Activated naive CD8-positive, alpha-beta T cell treated with anti-CD3 and anti-CD28 coated beads, Interleukin-2, amount 50 U/mL, for 24 hours (primary cell): Measurements from ENCODE around the gene ELN.

Experiments
- ATAC-seq: fragments of 150-1000 bp; cut with Tn5 transposase; one replicate; pipeline ENCODE4 v1.10.0; 2021
- DNase-seq: peaks from one replicate; pipeline ENCODE4 v3.0.0; 2021
- H3K27ac Mint-ChIP-seq: one replicate; pipeline ENCODE4 v1.8.0; 2021; ENCODE audit warnings: mild to moderate bottlenecking, mixed read lengths
- H3K27me3 Mint-ChIP-seq: one replicate; pipeline ENCODE4 v1.8.0; 2021; ENCODE audit warnings: mixed read lengths
- H3K36me3 Mint-ChIP-seq: one replicate; pipeline ENCODE4 v1.8.0; 2021; ENCODE audit warnings: low read depth, mixed read lengths
- H3K4me1 Mint-ChIP-seq: one replicate; pipeline ENCODE4 v1.8.0; 2021; ENCODE audit warnings: mixed read lengths
- H3K4me3 Mint-ChIP-seq: one replicate; pipeline ENCODE4 v1.8.0; 2021; ENCODE audit warnings: mild to moderate bottlenecking, moderate library complexity, mixed read lengths
- H3K9me3 Mint-ChIP-seq: one replicate; pipeline ENCODE4 v1.8.0; 2021; ENCODE audit warnings: mixed read lengths

ELN gene

DNA sequence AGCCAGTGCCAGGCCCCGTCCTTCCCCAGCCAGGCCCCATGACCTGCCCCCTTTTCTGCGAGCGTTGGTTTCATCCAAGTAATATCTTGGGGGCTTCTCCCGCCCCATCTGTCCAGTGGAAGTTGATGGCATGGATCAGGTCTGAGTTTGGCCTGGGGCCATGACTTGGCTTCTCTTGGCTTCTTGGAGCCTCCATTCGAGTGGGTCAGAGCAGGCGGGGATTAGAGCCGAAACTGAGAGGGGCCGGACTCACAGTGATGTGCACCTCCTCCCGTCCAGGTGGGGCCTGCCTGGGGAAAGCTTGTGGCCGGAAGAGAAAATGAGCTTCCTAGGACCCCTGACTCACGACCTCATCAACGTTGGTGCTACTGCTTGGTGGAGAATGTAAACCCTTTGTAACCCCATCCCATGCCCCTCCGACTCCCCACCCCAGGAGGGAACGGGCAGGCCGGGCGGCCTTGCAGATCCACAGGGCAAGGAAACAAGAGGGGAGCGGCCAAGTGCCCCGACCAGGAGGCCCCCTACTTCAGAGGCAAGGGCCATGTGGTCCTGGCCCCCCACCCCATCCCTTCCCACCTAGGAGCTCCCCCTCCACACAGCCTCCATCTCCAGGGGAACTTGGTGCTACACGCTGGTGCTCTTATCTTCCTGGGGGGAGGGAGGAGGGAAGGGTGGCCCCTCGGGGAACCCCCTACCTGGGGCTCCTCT, 40.6 kb downstream of the ELN start:
- ATAC-seq (no peak), DNase-seq (no peak)
- Mint-ChIP-seq H3K27ac (no peak overlapping the region), H3K36me3 (no peaks in the 10 kb centered on the region), H3K4me3 (no peak overlapping the region), H3K27me3 (no peaks in the 10 kb centered on the region), H3K9me3 (no peaks in the 10 kb centered on the region), H3K4me1 (no peaks in the 10 kb centered on the region)

DNA sequence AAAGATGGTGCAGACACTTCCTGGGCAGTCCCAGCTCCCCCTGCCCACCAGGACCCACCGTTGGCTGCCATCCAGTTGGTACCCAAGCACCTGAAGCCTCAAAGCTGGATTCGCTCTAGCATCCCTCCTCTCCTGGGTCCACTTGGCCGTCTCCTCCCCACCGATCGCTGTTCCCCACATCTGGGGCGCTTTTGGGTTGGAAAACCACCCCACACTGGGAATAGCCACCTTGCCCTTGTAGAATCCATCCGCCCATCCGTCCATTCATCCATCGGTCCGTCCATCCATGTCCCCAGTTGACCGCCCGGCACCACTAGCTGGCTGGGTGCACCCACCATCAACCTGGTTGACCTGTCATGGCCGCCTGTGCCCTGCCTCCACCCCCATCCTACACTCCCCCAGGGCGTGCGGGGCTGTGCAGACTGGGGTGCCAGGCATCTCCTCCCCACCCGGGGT, 41.1 kb downstream of the ELN start:
- no peak overlapping the region for H3K27ac Mint-ChIP-seq
- H3K4me1 Mint-ChIP-seq, result no peaks in the 10 kb centered on the region
- H3K36me3 Mint-ChIP-seq, result no peaks in the 10 kb centered on the region
- DNase-seq, result no peak
- H3K4me3 Mint-ChIP-seq, result no peak overlapping the region
- no peaks in the 10 kb centered on the region for H3K9me3 Mint-ChIP-seq
- no peaks in the 10 kb centered on the region for H3K27me3 Mint-ChIP-seq
- ATAC-seq, result no peak

GRCh38 chr7:74069790-74070618, 42.0 kb downstream of the ELN start:
- Mint-ChIP-seq H3K27ac (no peak overlapping the region), H3K4me3 (no peak overlapping the region), H3K9me3 (no peaks in the 10 kb centered on the region), H3K4me1 (no peaks in the 10 kb centered on the region), H3K27me3 (no peaks in the 10 kb centered on the region), H3K36me3 (no peaks in the 10 kb centered on the region)
- DNase-seq (no peak), ATAC-seq (no peak)

- Mint-ChIP-seq H3K27ac (no peak overlapping the region), H3K36me3 (no peaks in the 10 kb centered on the region)
These were observed 42.6 kb downstream of the ELN start for GRCh38 chr7:74070619-74070921.

DNA sequence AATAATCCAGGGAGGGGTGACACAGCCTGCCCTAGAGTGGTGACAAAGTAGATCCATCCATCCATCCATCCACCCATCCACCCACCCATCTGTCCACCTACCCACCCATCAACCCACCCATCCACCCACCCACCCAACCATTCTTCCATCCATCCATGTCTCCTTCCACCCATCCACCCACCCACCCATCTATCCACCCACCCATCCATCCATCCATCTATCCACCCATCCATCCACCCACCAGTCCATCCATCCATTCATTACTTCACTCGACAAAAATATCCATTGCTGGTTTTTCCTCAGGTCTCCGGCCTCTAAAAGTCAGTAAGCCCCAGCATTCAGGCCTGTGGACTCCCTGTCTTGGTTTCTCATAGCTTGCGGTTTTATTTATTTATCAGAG, 43.1 kb downstream of the ELN start:
- H3K36me3 Mint-ChIP-seq, result no peaks in the 10 kb centered on the region
- H3K4me3 Mint-ChIP-seq, result no peak overlapping the region
- no peaks in the 10 kb centered on the region for H3K27me3 Mint-ChIP-seq
- no peak overlapping the region for H3K27ac Mint-ChIP-seq
- DNase-seq (no peak), ATAC-seq (no peak)
- H3K4me1 Mint-ChIP-seq, result no peaks in the 10 kb centered on the region
- H3K9me3 Mint-ChIP-seq, result no peaks in the 10 kb centered on the region

More at GRCh38 chr7:74070619-74070921, 42.6 kb downstream of the ELN start:
- Mint-ChIP-seq H3K27me3 (no peaks in the 10 kb centered on the region), H3K4me1 (no peaks in the 10 kb centered on the region), H3K9me3 (no peaks in the 10 kb centered on the region), H3K4me3 (no peak overlapping the region)
- no peak for DNase-seq
- no peak for ATAC-seq

DNA sequence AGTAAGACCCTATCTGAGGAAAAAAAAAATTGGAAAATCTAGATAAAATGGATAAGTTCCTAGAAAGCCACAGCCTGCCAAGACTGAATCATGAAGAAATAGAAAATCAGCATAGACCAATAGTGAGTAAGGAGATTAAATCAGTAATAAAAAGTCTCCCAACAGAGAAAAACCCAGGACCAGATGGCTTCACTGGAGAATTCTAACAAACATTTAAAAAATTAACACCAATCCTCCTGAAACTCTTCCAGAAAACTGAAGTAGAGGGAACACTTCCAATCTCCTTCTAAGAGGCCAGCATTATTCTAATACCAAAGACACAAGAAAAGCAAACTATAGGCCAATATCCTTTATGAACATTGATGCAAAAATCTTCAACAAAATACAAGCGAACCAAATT, 46.8 kb downstream of the ELN start:
- H3K4me1 Mint-ChIP-seq, result no peaks in the 10 kb centered on the region
- no peaks in the 10 kb centered on the region for H3K9me3 Mint-ChIP-seq
- H3K27ac Mint-ChIP-seq, result no peak overlapping the region
- no peak for DNase-seq
- no peaks in the 10 kb centered on the region for H3K27me3 Mint-ChIP-seq
- H3K4me3 Mint-ChIP-seq, result no peak overlapping the region
- no peaks in the 10 kb centered on the region for H3K36me3 Mint-ChIP-seq
- no peak for ATAC-seq

GRCh38 chr7:74078461-74078860, 50.5 kb downstream of the ELN start:
- no peaks in the 10 kb centered on the region for H3K27me3 Mint-ChIP-seq
- ATAC-seq (no peak), DNase-seq (no peak)
- H3K4me3 Mint-ChIP-seq, result no peak overlapping the region
- no peaks in the 10 kb centered on the region for H3K36me3 Mint-ChIP-seq
- peaks cover 4% of the 10 kb centered on the region for H3K4me1 Mint-ChIP-seq
- H3K27ac Mint-ChIP-seq, result no peak overlapping the region
- H3K9me3 Mint-ChIP-seq, result no peaks in the 10 kb centered on the region

GRCh38 chr7:74082770-74083116, 54.8 kb downstream of the ELN start:
- no peaks in the 10 kb centered on the region for H3K9me3 Mint-ChIP-seq
- H3K36me3 Mint-ChIP-seq, result peaks cover 3% of the 10 kb centered on the region
- no peak overlapping the region for H3K27ac Mint-ChIP-seq
- DNase-seq (no peak), ATAC-seq (no peak)
- H3K4me3 Mint-ChIP-seq, result peak overlapping the region; percentile 59
- H3K27me3 Mint-ChIP-seq, result no peaks in the 10 kb centered on the region
- H3K4me1 Mint-ChIP-seq, result peaks cover 10% of the 10 kb centered on the region

GRCh38 chr7:74083117-74083876, 55.3 kb downstream of the ELN start, which contains the start of gene LIMK1:
Gene LIMK1, plus strand, starts transcription at chr7:74083804. Its CDS starts 187 bp downstream, at chr7:74083991.
- Mint-ChIP-seq H3K36me3 (peaks cover 8% of the 10 kb centered on the region), H3K4me1 (peaks cover 10% of the 10 kb centered on the region), H3K4me3 (peak within 1 kb of the TSS; percentile 84), H3K27ac (peak within 1 kb of the TSS; percentile 82), H3K27me3 (no peaks in the 10 kb centered on the region), H3K9me3 (no peaks in the 10 kb centered on the region)
- ATAC-seq (peak; percentile 78), DNase-seq (peak; percentile 85)

- peaks cover 11% of the 10 kb centered on the region for H3K36me3 Mint-ChIP-seq
- no peaks in the 10 kb centered on the region for H3K27me3 Mint-ChIP-seq
- H3K4me3 Mint-ChIP-seq, result peak overlapping the region; percentile 84
- peak; percentile 39 for DNase-seq
- ATAC-seq, result peak; percentile 77
- H3K4me1 Mint-ChIP-seq, result peaks cover 10% of the 10 kb centered on the region
- H3K27ac Mint-ChIP-seq, result peak overlapping the region; percentile 82
- no peaks in the 10 kb centered on the region for H3K9me3 Mint-ChIP-seq
These were observed 56.2 kb downstream of the ELN start for GRCh38 chr7:74083928-74084721.

DNA sequence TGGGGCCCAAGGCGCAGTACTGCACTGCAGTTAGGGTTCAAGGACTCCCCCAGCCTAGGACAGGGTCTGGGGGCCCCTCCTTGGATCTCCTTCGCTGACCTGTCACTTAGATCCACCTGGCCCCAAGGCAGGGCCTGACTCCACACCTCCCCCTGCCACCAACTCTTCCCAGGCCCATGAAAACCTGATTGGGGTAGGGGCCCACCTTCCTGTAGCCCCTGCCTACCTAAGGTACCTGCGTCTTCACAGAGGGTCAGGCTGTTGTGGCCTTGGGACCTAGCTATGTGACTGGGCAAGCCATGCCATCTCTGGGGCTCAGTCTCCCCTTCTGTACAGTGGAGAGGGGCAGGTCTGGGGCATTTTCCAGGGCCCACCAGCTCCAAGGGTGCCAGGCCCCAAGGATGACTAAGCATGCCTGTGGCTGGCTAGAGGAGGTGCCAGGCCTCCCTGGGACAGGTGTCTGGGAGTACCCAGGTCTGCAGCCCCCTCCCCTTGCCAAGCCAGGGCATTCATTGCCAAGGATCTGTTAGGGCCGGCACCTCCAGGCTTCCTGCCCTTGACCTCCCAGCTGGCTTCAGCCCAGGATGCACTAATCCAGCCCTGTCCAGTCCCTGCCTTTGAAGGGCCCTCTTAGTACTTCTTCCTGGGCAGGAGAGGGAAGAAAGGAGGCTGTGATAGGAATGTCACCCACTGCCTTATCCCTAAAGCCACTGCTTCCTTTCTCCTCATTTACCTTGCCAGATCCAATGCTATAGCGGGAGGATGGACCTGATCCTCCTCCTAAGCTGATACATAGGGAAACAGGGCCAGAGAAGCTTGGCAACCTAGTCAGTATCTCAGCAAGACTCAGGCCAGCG, 57.0 kb downstream of the ELN start:
- H3K4me3 Mint-ChIP-seq, result peak overlapping the region; percentile 84
- peaks cover 11% of the 10 kb centered on the region for H3K36me3 Mint-ChIP-seq
- H3K9me3 Mint-ChIP-seq, result no peaks in the 10 kb centered on the region
- no peak for ATAC-seq
- peaks cover 10% of the 10 kb centered on the region for H3K4me1 Mint-ChIP-seq
- H3K27ac Mint-ChIP-seq, result peak overlapping the region; percentile 82
- no peaks in the 10 kb centered on the region for H3K27me3 Mint-ChIP-seq
- no peak for DNase-seq

DNA sequence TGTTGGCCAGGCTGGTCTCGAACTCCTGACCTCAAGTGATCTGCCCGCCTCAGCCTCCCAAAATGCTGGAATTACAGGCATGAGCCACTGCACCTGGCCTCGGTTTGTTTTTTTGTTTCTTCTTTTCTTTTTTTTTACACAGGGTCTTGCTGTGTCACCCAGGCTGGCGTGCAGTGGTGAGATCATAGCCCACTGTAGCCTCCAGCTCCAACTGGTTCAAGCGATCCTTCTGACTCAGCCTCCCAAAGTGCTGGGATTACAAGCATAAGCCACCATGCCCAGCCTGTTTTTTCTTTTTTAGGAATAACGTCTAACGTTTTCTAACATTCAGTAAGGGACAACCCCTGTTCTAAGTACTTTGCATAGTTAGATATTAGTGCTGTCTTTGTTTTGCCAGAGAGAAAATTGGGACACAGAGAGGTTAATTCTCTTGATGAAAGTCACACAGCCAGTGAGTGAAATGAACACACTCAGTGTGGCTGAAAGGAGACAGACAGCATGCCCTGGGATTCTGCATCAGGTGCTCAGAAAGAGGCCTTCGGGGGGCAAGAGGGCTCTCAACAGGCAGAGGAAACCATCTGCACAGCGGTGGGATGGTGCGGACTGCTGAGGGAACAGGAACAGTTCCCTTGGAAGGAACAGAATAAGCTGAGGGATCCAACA, 59.9 kb downstream of the ELN start:
- Mint-ChIP-seq H3K27me3 (no peaks in the 10 kb centered on the region), H3K36me3 (peaks cover 11% of the 10 kb centered on the region), H3K4me3 (no peak overlapping the region), H3K4me1 (peaks cover 15% of the 10 kb centered on the region), H3K27ac (no peak overlapping the region), H3K9me3 (no peaks in the 10 kb centered on the region)
- ATAC-seq (no peak), DNase-seq (no peak)

- ATAC-seq (no peak), DNase-seq (no peak)
- Mint-ChIP-seq H3K36me3 (peaks cover 13% of the 10 kb centered on the region), H3K27ac (no peak overlapping the region), H3K27me3 (no peaks in the 10 kb centered on the region), H3K4me3 (no peak overlapping the region), H3K9me3 (no peaks in the 10 kb centered on the region), H3K4me1 (peaks cover 27% of the 10 kb centered on the region)
These were observed 64.5 kb downstream of the ELN start for GRCh38 chr7:74092321-74092963.
